Measurements from ENCODE around the gene GALNT2. TPM values are rescaled to one million over a fixed set of nuclear protein-coding genes. Genes with fewer than 3 reads are reported as not detected.

Gene GALNT2
- polyA plus RNA-seq, 1 donor = 47.1 TPM

DNA sequence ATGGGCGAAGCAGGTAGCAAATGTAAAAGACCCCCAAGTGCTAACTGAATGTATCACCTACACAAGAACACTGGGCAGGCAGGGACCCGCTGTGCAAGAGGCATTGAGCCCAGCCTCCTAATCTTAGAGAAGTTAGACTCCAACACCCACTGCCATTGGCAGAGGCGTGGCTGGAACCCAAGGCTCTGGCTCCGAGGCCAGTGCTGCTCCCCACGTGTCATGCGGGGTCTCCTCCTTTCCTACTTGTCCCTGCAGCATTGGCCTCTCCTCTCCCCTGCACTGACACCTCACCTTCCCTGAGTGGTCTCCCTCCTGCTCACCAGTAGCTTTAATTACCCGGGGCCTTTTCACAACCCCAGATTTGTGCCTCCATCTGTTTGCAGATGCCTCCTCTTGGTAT lies 107.0 kb downstream of the GALNT2 start:
- Histone ChIP-seq H3K4me3 (ENCODE audit: low read length) (no peak overlapping the region), H3K4me1 (ENCODE audit: control insufficient read depth, insufficient read depth, low read length) (peaks cover 29% of the 10 kb centered on the region), H3K27ac (ENCODE audit: low read length) (no peak overlapping the region), H3K9me3 (ENCODE audit: control insufficient read depth, low read depth, low read length) (no peaks in the 10 kb centered on the region), H3K36me3 (ENCODE audit: control insufficient read depth, insufficient read depth, low read length) (peaks cover 3% of the 10 kb centered on the region), H3K27me3 (ENCODE audit: control insufficient read depth, insufficient read depth, low read length) (no peaks in the 10 kb centered on the region)
- no peak for DNase-seq
- no CpG with 5 or more reads among the region's 7 CpGs for WGBS (ENCODE audit: insufficient coverage, low lambda C conversion rate)

DNA sequence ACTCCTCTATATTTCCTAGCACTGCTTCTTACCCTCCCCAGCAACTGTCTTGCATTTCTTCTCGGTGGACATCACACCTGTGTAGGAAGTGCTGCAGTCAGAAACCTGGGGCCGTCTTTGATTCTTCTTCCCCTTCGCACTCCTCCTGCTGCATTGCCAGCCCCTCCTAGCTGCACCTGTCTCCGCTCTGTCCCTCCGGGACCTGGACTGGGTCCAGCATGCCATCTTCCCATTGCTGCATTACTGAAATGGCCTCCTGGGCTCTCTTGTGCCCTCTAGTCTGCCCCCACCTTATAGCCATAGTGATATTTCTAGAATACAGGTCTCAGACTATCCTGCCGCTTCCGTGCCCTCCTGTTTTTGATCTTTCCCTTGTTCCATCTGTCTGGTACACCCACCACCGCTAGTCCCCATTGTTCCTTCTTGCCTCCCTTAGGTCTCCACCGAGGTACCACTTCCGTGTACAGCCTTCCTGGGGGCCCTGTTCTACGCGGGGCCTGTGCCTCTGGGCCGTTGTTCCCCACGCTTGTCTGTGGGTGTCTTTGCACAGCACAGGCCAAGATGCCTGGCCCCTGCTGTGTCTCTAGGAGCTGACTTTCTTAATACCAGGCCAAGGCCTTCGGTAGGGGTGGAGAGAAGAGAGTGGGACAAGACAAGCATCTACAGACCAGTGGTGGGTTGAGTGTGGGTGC lies 107.6 kb downstream of the GALNT2 start:
- H3K27ac ChIP-seq (ENCODE audit: low read length) = no peak overlapping the region
- 80% methylated on average over 5 of the region's 15 CpGs for WGBS (ENCODE audit: insufficient coverage, low lambda C conversion rate)

GRCh38 chr1:230175163-230175747 lies 108.2 kb downstream of the GALNT2 start:
- Histone ChIP-seq H3K27me3 (ENCODE audit: control insufficient read depth, insufficient read depth, low read length) (no peaks in the 10 kb centered on the region), H3K36me3 (ENCODE audit: control insufficient read depth, insufficient read depth, low read length) (peaks cover 3% of the 10 kb centered on the region), H3K27ac (ENCODE audit: low read length) (peak overlapping the region; percentile 18), H3K4me1 (ENCODE audit: control insufficient read depth, insufficient read depth, low read length) (peaks cover 29% of the 10 kb centered on the region), H3K9me3 (ENCODE audit: control insufficient read depth, low read depth, low read length) (no peaks in the 10 kb centered on the region), H3K4me3 (ENCODE audit: low read length) (no peak overlapping the region)
- DNase-seq = peak; percentile 52 to 85
- WGBS (ENCODE audit: insufficient coverage, low lambda C conversion rate) = no CpG with 5 or more reads among the region's 4 CpGs

More for the DNA sequence above, 107.6 kb downstream of the GALNT2 start:
- Histone ChIP-seq H3K4me1 (ENCODE audit: control insufficient read depth, insufficient read depth, low read length) (peaks cover 29% of the 10 kb centered on the region), H3K36me3 (ENCODE audit: control insufficient read depth, insufficient read depth, low read length) (peaks cover 3% of the 10 kb centered on the region), H3K9me3 (ENCODE audit: control insufficient read depth, low read depth, low read length) (no peaks in the 10 kb centered on the region), H3K4me3 (ENCODE audit: low read length) (no peak overlapping the region), H3K27me3 (ENCODE audit: control insufficient read depth, insufficient read depth, low read length) (no peaks in the 10 kb centered on the region)
- DNase-seq = no peak

DNA sequence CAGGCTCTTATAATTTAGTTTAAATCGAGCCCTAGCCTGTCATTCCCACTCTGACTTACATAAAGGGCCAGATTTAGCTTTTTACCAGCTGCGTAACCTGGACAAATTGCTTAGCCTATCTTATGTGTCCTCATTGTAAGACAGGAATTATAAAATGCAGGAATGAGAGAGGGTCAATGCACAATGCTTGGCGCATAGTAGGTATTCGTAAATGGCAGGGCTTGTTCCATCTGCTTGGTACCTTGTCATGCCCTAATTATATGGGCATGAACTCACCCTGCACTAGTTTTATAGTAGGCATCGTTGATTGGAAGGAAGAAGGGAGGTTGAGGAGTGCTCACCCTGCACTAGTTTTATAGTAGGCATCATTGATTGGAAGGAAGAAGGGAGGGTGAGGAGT lies 108.8 kb downstream of the GALNT2 start:
- no peak for DNase-seq
- WGBS (ENCODE audit: insufficient coverage, low lambda C conversion rate) = 76% methylated on average over 2 of the region's 5 CpGs
- H3K36me3 ChIP-seq (ENCODE audit: control insufficient read depth, insufficient read depth, low read length) = peaks cover 3% of the 10 kb centered on the region
- H3K27ac ChIP-seq (ENCODE audit: low read length) = no peak overlapping the region
- no peaks in the 10 kb centered on the region for H3K9me3 ChIP-seq (ENCODE audit: control insufficient read depth, low read depth, low read length)
- H3K4me3 ChIP-seq (ENCODE audit: low read length) = no peak overlapping the region
- H3K4me1 ChIP-seq (ENCODE audit: control insufficient read depth, insufficient read depth, low read length) = peaks cover 29% of the 10 kb centered on the region
- H3K27me3 ChIP-seq (ENCODE audit: control insufficient read depth, insufficient read depth, low read length) = no peaks in the 10 kb centered on the region

GRCh38 chr1:230176326-230176725 lies 109.3 kb downstream of the GALNT2 start:
- DNase-seq = no peak
- Histone ChIP-seq H3K9me3 (ENCODE audit: control insufficient read depth, low read depth, low read length) (no peaks in the 10 kb centered on the region), H3K36me3 (ENCODE audit: control insufficient read depth, insufficient read depth, low read length) (peaks cover 3% of the 10 kb centered on the region), H3K4me3 (ENCODE audit: low read length) (no peak overlapping the region), H3K4me1 (ENCODE audit: control insufficient read depth, insufficient read depth, low read length) (peaks cover 29% of the 10 kb centered on the region), H3K27me3 (ENCODE audit: control insufficient read depth, insufficient read depth, low read length) (no peaks in the 10 kb centered on the region), H3K27ac (ENCODE audit: low read length) (no peak overlapping the region)
- WGBS (ENCODE audit: insufficient coverage, low lambda C conversion rate) = no CpG with 5 or more reads among the region's 4 CpGs

DNA sequence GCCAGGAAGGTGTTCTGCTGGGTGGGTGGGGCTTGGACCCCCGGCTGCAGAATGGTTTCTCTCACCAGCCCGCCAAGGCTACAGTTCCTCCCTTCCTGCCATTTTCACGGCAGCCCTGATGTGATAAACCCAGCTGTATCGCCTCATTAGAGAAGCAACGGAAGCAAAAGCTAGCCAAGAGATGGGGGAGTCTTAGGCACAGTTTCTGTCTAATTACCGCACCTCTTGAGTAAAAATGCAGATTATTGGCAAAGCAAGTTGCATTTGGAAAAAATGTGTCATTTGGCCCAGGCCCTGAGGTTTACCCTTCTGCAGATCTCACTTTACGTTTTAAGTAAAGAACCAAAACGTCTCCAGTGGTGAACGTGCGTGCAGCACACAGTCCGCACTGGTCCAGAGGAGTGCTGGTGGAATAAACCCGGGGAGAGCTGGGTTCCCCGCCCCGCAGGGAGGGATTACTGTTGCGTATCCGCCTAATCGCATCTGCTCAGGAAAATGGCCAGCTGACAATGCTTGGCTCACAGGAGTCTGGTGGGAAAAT lies 109.9 kb downstream of the GALNT2 start:
- peak overlapping the region; percentile 27 for H3K27ac ChIP-seq (ENCODE audit: low read length)
- peaks cover 28% of the 10 kb centered on the region for H3K4me1 ChIP-seq (ENCODE audit: control insufficient read depth, insufficient read depth, low read length)
- peaks cover 3% of the 10 kb centered on the region for H3K36me3 ChIP-seq (ENCODE audit: control insufficient read depth, insufficient read depth, low read length)
- WGBS (ENCODE audit: insufficient coverage, low lambda C conversion rate) = 85% methylated on average over 2 of the region's 17 CpGs
- no peaks in the 10 kb centered on the region for H3K9me3 ChIP-seq (ENCODE audit: control insufficient read depth, low read depth, low read length)
- H3K4me3 ChIP-seq (ENCODE audit: low read length) = no peak overlapping the region
- DNase-seq = no peak
- no peaks in the 10 kb centered on the region for H3K27me3 ChIP-seq (ENCODE audit: control insufficient read depth, insufficient read depth, low read length)

DNA sequence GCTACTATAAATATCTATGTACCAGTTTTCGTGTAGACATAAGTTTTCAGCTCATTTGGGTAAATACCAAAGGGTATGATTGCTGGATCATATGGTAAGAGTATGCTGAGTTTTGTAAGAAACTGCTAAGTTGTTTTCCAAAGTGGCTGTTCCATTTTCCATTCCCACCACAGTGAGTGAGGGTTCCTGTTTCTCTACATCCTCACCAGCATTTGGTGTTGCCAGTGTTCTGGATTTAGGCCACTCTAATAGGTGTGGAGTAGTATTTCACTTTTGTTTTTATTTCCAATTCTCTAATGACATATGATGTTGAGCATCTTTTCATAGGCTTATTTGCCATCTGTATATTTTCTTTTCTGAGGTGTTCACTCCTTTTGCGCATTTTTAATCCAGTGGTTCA lies 112.2 kb downstream of the GALNT2 start:
- no CpG with 5 or more reads among the region's 2 CpGs for WGBS (ENCODE audit: insufficient coverage, low lambda C conversion rate)
- DNase-seq = no peak
- Histone ChIP-seq H3K9me3 (ENCODE audit: control insufficient read depth, low read depth, low read length) (peaks cover 1% of the 10 kb centered on the region), H3K4me1 (ENCODE audit: control insufficient read depth, insufficient read depth, low read length) (peaks cover 18% of the 10 kb centered on the region), H3K27ac (ENCODE audit: low read length) (no peak overlapping the region), H3K36me3 (ENCODE audit: control insufficient read depth, insufficient read depth, low read length) (peaks cover 3% of the 10 kb centered on the region), H3K27me3 (ENCODE audit: control insufficient read depth, insufficient read depth, low read length) (no peaks in the 10 kb centered on the region), H3K4me3 (ENCODE audit: low read length) (no peak overlapping the region)

GRCh38 chr1:230185076-230186001 lies 118.3 kb downstream of the GALNT2 start:
- peak overlapping the region; percentile 44 for H3K27ac ChIP-seq (ENCODE audit: low read length)
- no peaks in the 10 kb centered on the region for H3K36me3 ChIP-seq (ENCODE audit: control insufficient read depth, insufficient read depth, low read length)
- peaks cover 12% of the 10 kb centered on the region for H3K4me1 ChIP-seq (ENCODE audit: control insufficient read depth, insufficient read depth, low read length)
- WGBS (ENCODE audit: insufficient coverage, low lambda C conversion rate) = no CpG with 5 or more reads among the region's 10 CpGs
- no peaks in the 10 kb centered on the region for H3K27me3 ChIP-seq (ENCODE audit: control insufficient read depth, insufficient read depth, low read length)
- DNase-seq = peak in 1 of 2 donors; percentile 44
- peaks cover 4% of the 10 kb centered on the region for H3K9me3 ChIP-seq (ENCODE audit: control insufficient read depth, low read depth, low read length)
- H3K4me3 ChIP-seq (ENCODE audit: low read length) = no peak overlapping the region

- peaks cover 12% of the 10 kb centered on the region for H3K4me1 ChIP-seq (ENCODE audit: control insufficient read depth, insufficient read depth, low read length)
- H3K9me3 ChIP-seq (ENCODE audit: control insufficient read depth, low read depth, low read length) = peaks cover 4% of the 10 kb centered on the region
- no CpG with 5 or more reads among the region's 9 CpGs for WGBS (ENCODE audit: insufficient coverage, low lambda C conversion rate)
- H3K27me3 ChIP-seq (ENCODE audit: control insufficient read depth, insufficient read depth, low read length) = no peaks in the 10 kb centered on the region
- peak; percentile 70 to 88 for DNase-seq
- peak overlapping the region; percentile 44 for H3K27ac ChIP-seq (ENCODE audit: low read length)
- no peaks in the 10 kb centered on the region for H3K36me3 ChIP-seq (ENCODE audit: control insufficient read depth, insufficient read depth, low read length)
- no peak overlapping the region for H3K4me3 ChIP-seq (ENCODE audit: low read length)
Measured at GRCh38 chr1:230186003-230186863, 119.2 kb downstream of the GALNT2 start.
